Measurements from ENCODE around the gene CFAP43. TPM values are rescaled to one million over a fixed set of nuclear protein-coding genes. Genes with fewer than 3 reads are reported as not detected.

Gene CFAP43
- total and polyA plus RNA-seq, 9 of the 15 experiments (the other 6 are each of a cell fraction or from before 2014, with no cell fraction given): 0.07 to 0.86 (median 0.11) TPM; not detected in 1

MicroRNAs within 50 kb of the gene (microRNA counts, 767-probe panel; counts per million panel counts)
- not detected for microRNA hsa-miR-609

Small RNA genes within 50 kb of the gene (microRNA-seq; reads per million reads assigned to microRNA genes)
- gene MIR4482 (ENCODE audit: borderline microRNAs expressed) (not detected), gene MIR609 (ENCODE audit: borderline microRNAs expressed) (not detected)

Small RNA genes within 50 kb of the gene (small RNA-seq; reads per million reads assigned to genes)
- not detected for gene MIR4482
- gene MIR609: not detected

Other genes with a start within 250 kb of the CFAP43 start
- gene COL17A1, start 146.5 kb downstream of the CFAP43 start, total RNA-seq (2014; rRNA removed): not detected in 2 replicates
- gene COL17A1, start 146.5 kb downstream of the CFAP43 start, total RNA-seq (2014; rRNA removed; fragmentation: Illumina TruSeq; extraction: Trizol): not detected in 2 replicates
- gene COL17A1, start 146.5 kb downstream of the CFAP43 start, total RNA-seq (2015; rRNA removed; fragmentation: Illumina TruSeq; extraction: Trizol): not detected in 2 replicates
- gene COL17A1, start 146.5 kb downstream of the CFAP43 start, total RNA-seq (2021): 0.29 TPM in 1 of 2 replicates, not detected in the other
- not detected in 2 replicates for gene COL17A1, start 146.5 kb downstream of the CFAP43 start, polyA plus RNA-seq (2011; rRNA removed)
- gene COL17A1, start 146.5 kb downstream of the CFAP43 start, polyA plus RNA-seq (2014; fragmentation: Illumina TruSeq; extraction: Trizol): not detected in 2 replicates
- not detected for gene COL17A1, start 146.5 kb downstream of the CFAP43 start, polyA plus RNA-seq (2014; fragmentation: Nextera tagmentation; extraction: Ambion mirVana)
- gene COL17A1, start 146.5 kb downstream of the CFAP43 start, polyA plus RNA-seq (2014; rRNA removed): not detected in 2 replicates
- 4.3 and 4.5 TPM in 2 replicates for gene SFR1, start 110.2 kb downstream of the CFAP43 start, total RNA-seq (2014; rRNA removed)
- 11.2 and 12.7 TPM in 2 replicates for gene SFR1, start 110.2 kb downstream of the CFAP43 start, total RNA-seq (2014; rRNA removed; fragmentation: Illumina TruSeq; extraction: Trizol)
- gene SFR1, start 110.2 kb downstream of the CFAP43 start, total RNA-seq (2015; rRNA removed; fragmentation: Illumina TruSeq; extraction: Trizol): 8.1 and 9.1 TPM in 2 replicates
- gene SFR1, start 110.2 kb downstream of the CFAP43 start, total RNA-seq (2021): 6.7 and 6.8 TPM in 2 replicates
- 4.2 and 8.3 TPM in 2 replicates for gene SFR1, start 110.2 kb downstream of the CFAP43 start, polyA plus RNA-seq (2011; rRNA removed)
- 7.8 and 10.3 TPM in 2 replicates for gene SFR1, start 110.2 kb downstream of the CFAP43 start, polyA plus RNA-seq (2014; fragmentation: Illumina TruSeq; extraction: Trizol)
- gene SFR1, start 110.2 kb downstream of the CFAP43 start, polyA plus RNA-seq (2014; fragmentation: Nextera tagmentation; extraction: Ambion mirVana): 10 to 100 TPM; 17.8 to 18.7 TPM
- 8.0 and 8.6 TPM in 2 replicates for gene SFR1, start 110.2 kb downstream of the CFAP43 start, polyA plus RNA-seq (2014; rRNA removed)
- gene GSTO1, start 22.5 kb upstream of the CFAP43 start, total RNA-seq (2014; rRNA removed): 221 and 225 TPM in 2 replicates
- gene GSTO1, start 22.5 kb upstream of the CFAP43 start, total RNA-seq (2014; rRNA removed; fragmentation: Illumina TruSeq; extraction: Trizol): 237 and 280 TPM in 2 replicates
- gene GSTO1, start 22.5 kb upstream of the CFAP43 start, total RNA-seq (2015; rRNA removed; fragmentation: Illumina TruSeq; extraction: Trizol): 195 and 204 TPM in 2 replicates
- gene GSTO1, start 22.5 kb upstream of the CFAP43 start, total RNA-seq (2021): 252 and 275 TPM in 2 replicates
- gene GSTO1, start 22.5 kb upstream of the CFAP43 start, polyA plus RNA-seq (2011; rRNA removed): 401 and 592 TPM in 2 replicates
- 283 and 333 TPM in 2 replicates for gene GSTO1, start 22.5 kb upstream of the CFAP43 start, polyA plus RNA-seq (2014; fragmentation: Illumina TruSeq; extraction: Trizol)
- gene GSTO1, start 22.5 kb upstream of the CFAP43 start, polyA plus RNA-seq (2014; fragmentation: Nextera tagmentation; extraction: Ambion mirVana): 100 to 1,000 TPM; 136 to 205 TPM
- 315 and 359 TPM in 2 replicates for gene GSTO1, start 22.5 kb upstream of the CFAP43 start, polyA plus RNA-seq (2014; rRNA removed)
- 0.18 and 0.33 TPM in 2 replicates for gene GSTO2, start 36.8 kb upstream of the CFAP43 start, total RNA-seq (2014; rRNA removed)
- 0.29 and 0.45 TPM in 2 replicates for gene GSTO2, start 36.8 kb upstream of the CFAP43 start, total RNA-seq (2014; rRNA removed; fragmentation: Illumina TruSeq; extraction: Trizol)
- 0.30 and 0.40 TPM in 2 replicates for gene GSTO2, start 36.8 kb upstream of the CFAP43 start, total RNA-seq (2015; rRNA removed; fragmentation: Illumina TruSeq; extraction: Trizol)
- gene GSTO2, start 36.8 kb upstream of the CFAP43 start, total RNA-seq (2021): 0.96 and 1.4 TPM in 2 replicates
- gene GSTO2, start 36.8 kb upstream of the CFAP43 start, polyA plus RNA-seq (2011; rRNA removed): 0.74 and 1.8 TPM in 2 replicates
- gene GSTO2, start 36.8 kb upstream of the CFAP43 start, polyA plus RNA-seq (2014; fragmentation: Illumina TruSeq; extraction: Trizol): 0.40 and 0.78 TPM in 2 replicates
- gene GSTO2, start 36.8 kb upstream of the CFAP43 start, polyA plus RNA-seq (2014; fragmentation: Nextera tagmentation; extraction: Ambion mirVana): 1 to 10 TPM in 1 of 2 experiments, under 1 TPM in 1; 0.90 to 1.0 TPM
- 1.1 and 1.7 TPM in 2 replicates for gene GSTO2, start 36.8 kb upstream of the CFAP43 start, polyA plus RNA-seq (2014; rRNA removed)
- gene ITPRIP, start 106.1 kb upstream of the CFAP43 start, total RNA-seq (2014; rRNA removed): 11.1 and 14.2 TPM in 2 replicates
- 5.1 and 5.5 TPM in 2 replicates for gene ITPRIP, start 106.1 kb upstream of the CFAP43 start, total RNA-seq (2014; rRNA removed; fragmentation: Illumina TruSeq; extraction: Trizol)
- 5.2 and 5.4 TPM in 2 replicates for gene ITPRIP, start 106.1 kb upstream of the CFAP43 start, total RNA-seq (2015; rRNA removed; fragmentation: Illumina TruSeq; extraction: Trizol)
- gene ITPRIP, start 106.1 kb upstream of the CFAP43 start, total RNA-seq (2021): 27.0 and 28.5 TPM in 2 replicates
- gene ITPRIP, start 106.1 kb upstream of the CFAP43 start, polyA plus RNA-seq (2011; rRNA removed): 10.9 and 13.3 TPM in 2 replicates
- 17.8 and 18.5 TPM in 2 replicates for gene ITPRIP, start 106.1 kb upstream of the CFAP43 start, polyA plus RNA-seq (2014; fragmentation: Illumina TruSeq; extraction: Trizol)
- 1 to 10 TPM; 4.4 to 4.9 TPM for gene ITPRIP, start 106.1 kb upstream of the CFAP43 start, polyA plus RNA-seq (2014; fragmentation: Nextera tagmentation; extraction: Ambion mirVana)
- 12.9 and 15.3 TPM in 2 replicates for gene ITPRIP, start 106.1 kb upstream of the CFAP43 start, polyA plus RNA-seq (2014; rRNA removed)
- 0.45 and 2.0 TPM in 2 replicates for gene CFAP58, start 121.5 kb upstream of the CFAP43 start, total RNA-seq (2014; rRNA removed)
- 0.98 and 1.2 TPM in 2 replicates for gene CFAP58, start 121.5 kb upstream of the CFAP43 start, total RNA-seq (2014; rRNA removed; fragmentation: Illumina TruSeq; extraction: Trizol)
- 0.54 and 0.68 TPM in 2 replicates for gene CFAP58, start 121.5 kb upstream of the CFAP43 start, total RNA-seq (2015; rRNA removed; fragmentation: Illumina TruSeq; extraction: Trizol)
- 0.60 and 0.69 TPM in 2 replicates for gene CFAP58, start 121.5 kb upstream of the CFAP43 start, total RNA-seq (2021)
- gene CFAP58, start 121.5 kb upstream of the CFAP43 start, polyA plus RNA-seq (2011; rRNA removed): 0.62 and 1.2 TPM in 2 replicates
- 0.71 and 0.72 TPM in 2 replicates for gene CFAP58, start 121.5 kb upstream of the CFAP43 start, polyA plus RNA-seq (2014; fragmentation: Illumina TruSeq; extraction: Trizol)
- gene CFAP58, start 121.5 kb upstream of the CFAP43 start, polyA plus RNA-seq (2014; fragmentation: Nextera tagmentation; extraction: Ambion mirVana): under 1 TPM; 0.08 to 0.52 TPM
- 0.42 and 1.0 TPM in 2 replicates for gene CFAP58, start 121.5 kb upstream of the CFAP43 start, polyA plus RNA-seq (2014; rRNA removed)